Gastrocnemius medialis (tissue), 4 donors: ENCODE measurements around the gene ODC1. TPM values are rescaled to one million over a fixed set of nuclear protein-coding genes. Genes with fewer than 3 reads are reported as not detected.

Source experiments
- ATAC-seq, 2 donors: fragments of 150-250 bp; one replicate each; pipeline ENCODE4 v1.9.1; 2016
- DNase-seq, 2 donors: peaks; one replicate each; pipeline ENCODE4 v3.0.0-alpha.2; 2019
- H3K27ac ChIP-seq, 4 donors: fragments of 200-600 bp; sonication (generic); 1 replicate in 1 of 4; 2 replicates in 3 of 4; pipeline ENCODE4 v1.5.1; 2016 to 2018; ENCODE audit warnings: mild to moderate bottlenecking in 2 of 4, moderate library complexity in 1 of 4
- H3K27me3 ChIP-seq, 3 donors: fragments of 200-600 bp; sonication (generic) in 2 of 3; 1 replicate in 1 of 3; 2 replicates in 2 of 3; pipeline versions ENCODE4 v1.5.1 to v1.6.0; 2016 to 2019; ENCODE audit warnings: mild to moderate bottlenecking in 1 of 3, moderate library complexity in 1 of 3
- H3K36me3 ChIP-seq, 2 donors: fragments of 200-600 bp; sonication (generic) in 1 of 2; one replicate each; pipeline ENCODE4 v1.5.1; 2017 to 2018
- H3K4me1 ChIP-seq, 2 donors: fragments of 200-600 bp; sonication (generic) in 1 of 2; one replicate each; pipeline ENCODE4 v1.5.1; 2016 to 2017; ENCODE audit warnings: mild to moderate bottlenecking in 2 of 2
- H3K4me3 ChIP-seq, 4 donors: fragments of 200-600 bp; sonication (generic) in 3 of 4; 1 replicate in 1 of 4; 2 replicates in 3 of 4; pipeline ENCODE4 v1.5.1; 2016 to 2019; ENCODE audit warnings: mild to moderate bottlenecking in 2 of 4
- H3K9me3 ChIP-seq, 3 donors: fragments of 200-600 bp; sonication (generic) in 2 of 3; 1 replicate in 1 of 3; 2 replicates in 2 of 3; pipeline ENCODE4 v1.5.1; 2016 to 2019
- POLR2A ChIP-seq, 2 donors: fragments of 450-650 bp; IDR thresholded peaks; one replicate each; pipeline ENCODE4 v1.6.1; 2017; ENCODE audit warnings: antibody characterized with exemption in 2 of 2, mild to moderate bottlenecking in 2 of 2, moderate library complexity in 2 of 2
- in situ Hi-C, 4 donors: fragments of 200-750 bp; cut with MboI; loops; one replicate each; pipeline versions ENCODE4 v1.15.0 to v1.8.0; 2017; ENCODE audit warnings: low sequenced_read_pairs in 4 of 4
- intact Hi-C: fragments of 100-400 bp; cut with DNase I; formaldehyde crosslinking; loops from one replicate; pipeline ENCODE4 v1.15.1; 2023; ENCODE audit warnings: low total_unique reads
- total RNA-seq, 4 donors: library from RNA; depleted of rRNA; stranded (reverse); fragments of >200 nt; gene quantifications; one replicate each; pipeline versions ENCODE4 v1.1.0 to v1.2.3, GENCODE V29; 2016
- TF ChIP-seq, protein P1 (sequence below), 5 experiments: fragments of 450-650 bp in 3 of 5; fragments of 200-600 bp in 2 of 5; sonication (generic) in 2 of 5; IDR thresholded peaks in 4 of 5; conservative IDR thresholded peaks in 1 of 5; 1 replicate in 4 of 5; 2 replicates in 1 of 5; pipeline ENCODE4 v1.5.1; 2016 to 2019; ENCODE audit warnings: antibody characterized with exemption in 5 of 5, mild to moderate bottlenecking in 3 of 5, moderate library complexity in 3 of 5

Gene ODC1
- total RNA-seq, 4 donors from 2014 or later, result 134 to 339 (median 255) TPM

DNA sequence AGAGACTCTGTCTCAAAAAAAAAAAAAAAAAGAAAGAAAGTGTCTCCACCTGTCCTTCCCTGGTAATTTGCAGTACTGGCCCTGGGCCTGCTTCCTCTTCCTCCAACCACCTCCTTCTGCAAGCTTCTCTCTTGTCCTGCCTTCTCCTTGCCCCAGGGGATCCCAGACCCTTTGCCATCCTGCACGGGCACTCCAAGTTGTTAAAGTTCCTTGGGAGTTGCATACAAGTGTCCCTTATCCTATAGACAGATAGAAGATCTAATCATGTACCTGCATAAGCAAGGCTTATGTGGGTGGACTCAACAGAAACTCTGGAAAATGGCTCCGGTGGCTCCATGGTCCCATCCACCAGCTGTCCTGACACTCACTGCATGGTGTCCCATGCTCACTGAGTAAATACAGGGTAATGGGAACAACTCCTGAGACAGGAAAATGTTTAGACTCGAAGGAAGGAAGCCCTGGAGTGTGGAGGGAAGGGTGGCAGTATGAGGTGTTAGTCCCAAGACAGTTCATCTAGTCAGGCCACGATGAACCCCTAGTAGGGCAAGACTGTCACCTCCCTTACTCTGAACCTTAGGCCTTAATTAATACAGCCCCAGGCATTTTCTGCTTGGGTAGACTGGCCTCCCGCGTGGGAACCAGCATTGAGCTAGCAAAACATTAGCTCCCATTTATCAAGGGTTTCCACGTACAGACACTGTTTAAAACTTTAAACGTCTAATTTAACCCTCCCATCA is 17.1 kb downstream of the ODC1 start:
- TF ChIP-seq, protein P1, sequence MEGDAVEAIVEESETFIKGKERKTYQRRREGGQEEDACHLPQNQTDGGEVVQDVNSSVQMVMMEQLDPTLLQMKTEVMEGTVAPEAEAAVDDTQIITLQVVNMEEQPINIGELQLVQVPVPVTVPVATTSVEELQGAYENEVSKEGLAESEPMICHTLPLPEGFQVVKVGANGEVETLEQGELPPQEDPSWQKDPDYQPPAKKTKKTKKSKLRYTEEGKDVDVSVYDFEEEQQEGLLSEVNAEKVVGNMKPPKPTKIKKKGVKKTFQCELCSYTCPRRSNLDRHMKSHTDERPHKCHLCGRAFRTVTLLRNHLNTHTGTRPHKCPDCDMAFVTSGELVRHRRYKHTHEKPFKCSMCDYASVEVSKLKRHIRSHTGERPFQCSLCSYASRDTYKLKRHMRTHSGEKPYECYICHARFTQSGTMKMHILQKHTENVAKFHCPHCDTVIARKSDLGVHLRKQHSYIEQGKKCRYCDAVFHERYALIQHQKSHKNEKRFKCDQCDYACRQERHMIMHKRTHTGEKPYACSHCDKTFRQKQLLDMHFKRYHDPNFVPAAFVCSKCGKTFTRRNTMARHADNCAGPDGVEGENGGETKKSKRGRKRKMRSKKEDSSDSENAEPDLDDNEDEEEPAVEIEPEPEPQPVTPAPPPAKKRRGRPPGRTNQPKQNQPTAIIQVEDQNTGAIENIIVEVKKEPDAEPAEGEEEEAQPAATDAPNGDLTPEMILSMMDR (IDR thresholded peaks at IDR 0.05 in 4 of 5, conservative IDR thresholded peaks at IDR 0.05 in 1 of 5), result no peak
- H3K27ac ChIP-seq, result no peak overlapping the region
- DNase-seq (no peak), ATAC-seq (no peak)
- H3K4me3 ChIP-seq, result no peak overlapping the region
- no peaks in the 10 kb centered on the region for H3K36me3 ChIP-seq
- peaks cover 0 to 3% of the 10 kb centered on the region in 2 donors for H3K4me1 ChIP-seq
- H3K27me3 ChIP-seq, result peaks cover 0 to 13% (median 0%) of the 10 kb centered on the region in 3 donors
- no peaks in the 10 kb centered on the region for H3K9me3 ChIP-seq
- intact Hi-C loops (loop anchor here (5.0 kb wide), 1 partner anchor 614 kb away; no protein-coding TSS in a partner anchor), in situ Hi-C loops (loop anchor here in 2 of 4 donors (5.0 to 10.0 kb wide), 2 partner anchors 306 to 359 kb away; partner anchors contain the start of gene RRM2 (in 1 of the 2))

DNA sequence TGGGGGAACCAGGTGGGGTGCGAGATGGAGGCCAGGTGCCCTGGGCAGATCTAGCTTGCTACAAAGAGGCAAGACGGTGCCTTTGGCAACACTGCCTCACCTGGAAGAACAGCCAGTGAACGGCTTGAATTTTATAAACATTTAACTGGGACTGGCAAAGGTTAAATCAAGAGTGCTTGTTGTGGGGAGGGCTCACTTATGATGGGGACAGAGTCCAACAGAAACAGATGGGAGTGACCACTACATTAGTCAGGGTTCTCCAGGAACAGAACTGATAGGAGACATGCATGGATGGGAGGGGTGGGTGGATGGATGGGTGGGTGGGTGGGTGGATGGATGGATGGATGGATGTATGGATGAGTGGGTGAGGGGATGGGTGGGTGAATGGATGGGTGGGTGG is 19.2 kb downstream of the ODC1 start:
- H3K36me3 ChIP-seq, result no peaks in the 10 kb centered on the region
- H3K27me3 ChIP-seq, result peaks cover 0 to 13% (median 0%) of the 10 kb centered on the region in 3 donors
- DNase-seq, result no peak
- in situ Hi-C loops (no loop called here), intact Hi-C loops (no loop called here)
- H3K4me3 ChIP-seq, result no peak overlapping the region
- no peak for TF ChIP-seq POLR2A (IDR thresholded peaks at IDR 0.05)
- TF ChIP-seq, protein P1 (IDR thresholded peaks at IDR 0.05 in 4 of 5, conservative IDR thresholded peaks at IDR 0.05 in 1 of 5), result no peak
- no peaks in the 10 kb centered on the region for H3K9me3 ChIP-seq
- no peak overlapping the region for H3K27ac ChIP-seq
- ATAC-seq, result no peak
- H3K4me1 ChIP-seq, result no peaks in the 10 kb centered on the region

DNA sequence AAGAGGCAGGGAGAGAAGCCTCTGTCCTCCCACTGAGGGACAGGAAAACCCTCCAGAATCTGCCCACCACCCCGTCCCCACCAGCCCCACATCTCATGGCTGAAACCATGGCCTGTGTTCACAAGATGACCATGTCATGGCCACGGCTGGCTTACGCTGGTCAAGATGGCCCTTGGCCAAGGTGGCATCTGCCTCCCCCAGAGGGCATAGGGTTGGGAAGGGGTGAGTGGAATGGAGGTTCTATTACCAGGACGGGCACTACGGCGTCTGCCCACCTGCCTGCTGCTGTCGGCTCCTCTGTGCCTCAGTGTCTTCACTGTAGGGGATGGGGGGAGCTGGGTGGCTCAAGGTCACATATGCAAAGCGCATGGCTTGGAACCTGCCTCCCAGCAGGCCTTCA is 19.8 kb downstream of the ODC1 start:
- ATAC-seq (no peak), DNase-seq (no peak)
- Histone ChIP-seq H3K27ac (no peak overlapping the region), H3K4me3 (no peak overlapping the region), H3K9me3 (no peaks in the 10 kb centered on the region), H3K36me3 (no peaks in the 10 kb centered on the region), H3K27me3 (peaks cover 0 to 13% (median 0%) of the 10 kb centered on the region in 3 donors), H3K4me1 (no peaks in the 10 kb centered on the region)
- in situ Hi-C loops, result no loop called here
- TF ChIP-seq, protein P1 (IDR thresholded peaks at IDR 0.05 in 4 of 5, conservative IDR thresholded peaks at IDR 0.05 in 1 of 5), result no peak
- TF ChIP-seq POLR2A (IDR thresholded peaks at IDR 0.05), result no peak
- intact Hi-C loops, result no loop called here

DNA sequence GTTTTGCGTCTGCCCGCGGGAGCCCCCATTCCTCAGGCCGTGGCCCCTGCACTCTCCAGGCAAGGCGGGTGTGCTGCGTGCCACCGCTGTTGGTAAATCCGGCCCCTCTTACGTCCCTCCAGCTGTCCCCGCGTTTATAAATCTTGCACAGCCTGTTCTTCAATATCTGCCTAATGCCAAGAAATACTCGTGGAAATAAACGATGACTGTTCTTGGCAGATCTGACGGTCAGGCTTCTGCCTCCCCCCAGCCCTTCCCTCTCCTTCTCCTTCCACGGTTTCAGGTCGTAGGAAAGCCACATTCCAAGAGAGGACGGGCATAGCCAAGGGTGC is 20.5 kb downstream of the ODC1 start:
- intact Hi-C loops, result no loop called here
- ATAC-seq (no peak), DNase-seq (no peak)
- H3K36me3 ChIP-seq, result no peaks in the 10 kb centered on the region
- H3K27ac ChIP-seq, result no peak overlapping the region
- no peaks in the 10 kb centered on the region for H3K9me3 ChIP-seq
- peaks cover 0 to 10% (median 0%) of the 10 kb centered on the region in 3 donors for H3K27me3 ChIP-seq
- H3K4me1 ChIP-seq, result no peaks in the 10 kb centered on the region
- in situ Hi-C loops, result no loop called here
- no peak overlapping the region for H3K4me3 ChIP-seq
- TF ChIP-seq, protein P1 (IDR thresholded peaks at IDR 0.05 in 4 of 5, conservative IDR thresholded peaks at IDR 0.05 in 1 of 5), result no peak
- TF ChIP-seq POLR2A (IDR thresholded peaks at IDR 0.05), result no peak
